H1 (cell line): ENCODE results near the gene NME9.

ENCODE experiments used
- CEBPB ChIP-seq: IDR thresholded peaks from 2 replicates; pipeline ENCODE4 v1.6.1; 2012; ENCODE audit warnings: low read depth, low read length
- EP300 ChIP-seq, 2 experiments: IDR thresholded peaks; 1 replicate in 1 of 2; 2 replicates in 1 of 2; pipeline ENCODE4 v1.6.1; 2011 to 2012; ENCODE audit warnings: low read depth in 2 of 2, low read length in 2 of 2, mild to moderate bottlenecking in 2 of 2, borderline replicate concordance in 1 of 2, inconsistent platforms in 1 of 2, moderate library complexity in 1 of 2
- EZH2 ChIP-seq: fragments of 200-600 bp; sonication (generic); IDR thresholded peaks from 2 replicates; pipeline ENCODE4 v1.7.1; 2012; ENCODE audit warnings: low read depth, mild to moderate bottlenecking, moderate library complexity, low read length, inconsistent platforms; ENCODE audit not compliant: severe bottlenecking
- POLR2A ChIP-seq, 2 experiments: IDR thresholded peaks; 1 replicate in 1 of 2; 2 replicates in 1 of 2; pipeline ENCODE4 v1.6.1; 2011; ENCODE audit warnings: low read depth in 2 of 2, low read length in 2 of 2, mild to moderate bottlenecking in 2 of 2; ENCODE audit errors: control extremely low read depth in 1 of 2
- TBP ChIP-seq: IDR thresholded peaks from 2 replicates; pipeline ENCODE4 v1.6.1; 2011; ENCODE audit warnings: low read depth, low read length, improper control_type of control experiment
- TF ChIP-seq, protein P1 (sequence below), 3 experiments: IDR thresholded peaks; 1 replicate in 2 of 3; 2 replicates in 1 of 3; pipeline versions ENCODE4 v1.5.1 to v1.6.1; 2011; ENCODE audit warnings: low read length in 3 of 3, mild to moderate bottlenecking in 3 of 3, inconsistent platforms in 2 of 3, low read depth in 1 of 3, moderate library complexity in 1 of 3; ENCODE audit not compliant: insufficient read depth in 1 of 3; ENCODE audit errors: control extremely low read depth in 1 of 3
- TF ChIP-seq, protein P2 (sequence below): IDR thresholded peaks from 2 replicates; pipeline ENCODE4 v1.6.1; 2011; ENCODE audit warnings: low read length, improper control_type of control experiment
- TF ChIP-seq, protein P3 (sequence below): IDR thresholded peaks from 2 replicates; pipeline ENCODE4 v1.6.1; 2012; ENCODE audit warnings: inconsistent platforms

DNA sequence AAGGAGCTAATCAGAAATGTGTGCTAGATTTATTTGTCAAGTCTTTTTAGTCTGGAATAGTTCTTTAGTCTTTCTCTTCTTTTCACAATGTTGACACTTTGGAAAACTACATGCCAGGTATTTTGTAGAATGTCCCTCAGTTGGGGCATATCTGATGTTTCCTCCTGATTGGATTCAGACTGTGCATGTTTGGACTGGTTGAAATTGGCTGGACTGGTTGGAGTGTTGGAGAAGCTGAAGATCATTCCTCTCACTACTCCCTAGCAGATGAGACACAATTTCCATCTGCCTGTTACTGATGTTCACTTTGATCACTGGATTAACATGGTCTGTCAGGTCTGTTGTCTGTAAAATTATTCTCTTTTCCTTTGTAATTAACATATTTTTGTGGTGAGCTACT is 3.7 kb downstream of the NME9 start:
- TF ChIP-seq, protein P1, sequence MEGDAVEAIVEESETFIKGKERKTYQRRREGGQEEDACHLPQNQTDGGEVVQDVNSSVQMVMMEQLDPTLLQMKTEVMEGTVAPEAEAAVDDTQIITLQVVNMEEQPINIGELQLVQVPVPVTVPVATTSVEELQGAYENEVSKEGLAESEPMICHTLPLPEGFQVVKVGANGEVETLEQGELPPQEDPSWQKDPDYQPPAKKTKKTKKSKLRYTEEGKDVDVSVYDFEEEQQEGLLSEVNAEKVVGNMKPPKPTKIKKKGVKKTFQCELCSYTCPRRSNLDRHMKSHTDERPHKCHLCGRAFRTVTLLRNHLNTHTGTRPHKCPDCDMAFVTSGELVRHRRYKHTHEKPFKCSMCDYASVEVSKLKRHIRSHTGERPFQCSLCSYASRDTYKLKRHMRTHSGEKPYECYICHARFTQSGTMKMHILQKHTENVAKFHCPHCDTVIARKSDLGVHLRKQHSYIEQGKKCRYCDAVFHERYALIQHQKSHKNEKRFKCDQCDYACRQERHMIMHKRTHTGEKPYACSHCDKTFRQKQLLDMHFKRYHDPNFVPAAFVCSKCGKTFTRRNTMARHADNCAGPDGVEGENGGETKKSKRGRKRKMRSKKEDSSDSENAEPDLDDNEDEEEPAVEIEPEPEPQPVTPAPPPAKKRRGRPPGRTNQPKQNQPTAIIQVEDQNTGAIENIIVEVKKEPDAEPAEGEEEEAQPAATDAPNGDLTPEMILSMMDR (IDR thresholded peaks at IDR 0.05; ENCODE audit: control extremely low read depth in 1 of 3, insufficient read depth in 1 of 3, low read depth in 1 of 3, low read length in 3 of 3), result no peak
- no peak for TF ChIP-seq POLR2A (IDR thresholded peaks at IDR 0.05; ENCODE audit: control extremely low read depth in 1 of 2, low read depth in 2 of 2, low read length in 2 of 2)
- TF ChIP-seq, protein P2, sequence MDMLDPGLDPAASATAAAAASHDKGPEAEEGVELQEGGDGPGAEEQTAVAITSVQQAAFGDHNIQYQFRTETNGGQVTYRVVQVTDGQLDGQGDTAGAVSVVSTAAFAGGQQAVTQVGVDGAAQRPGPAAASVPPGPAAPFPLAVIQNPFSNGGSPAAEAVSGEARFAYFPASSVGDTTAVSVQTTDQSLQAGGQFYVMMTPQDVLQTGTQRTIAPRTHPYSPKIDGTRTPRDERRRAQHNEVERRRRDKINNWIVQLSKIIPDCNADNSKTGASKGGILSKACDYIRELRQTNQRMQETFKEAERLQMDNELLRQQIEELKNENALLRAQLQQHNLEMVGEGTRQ, result no peak
- TF ChIP-seq EZH2, result no peak
- TF ChIP-seq, protein P3, sequence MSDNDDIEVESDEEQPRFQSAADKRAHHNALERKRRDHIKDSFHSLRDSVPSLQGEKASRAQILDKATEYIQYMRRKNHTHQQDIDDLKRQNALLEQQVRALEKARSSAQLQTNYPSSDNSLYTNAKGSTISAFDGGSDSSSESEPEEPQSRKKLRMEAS, result no peak
- no peak for TF ChIP-seq TBP
- TF ChIP-seq EP300 (IDR thresholded peaks at IDR 0.05; ENCODE audit: borderline replicate concordance in 1 of 2, low read depth in 2 of 2, low read length in 2 of 2), result no peak
- TF ChIP-seq CEBPB, result no peak
